GM18508 (cell line): Measurements from ENCODE around the gene SLC35E1.

Experiments
- ATAC-seq: cut with Tn5 transposase; IDR thresholded peaks from one replicate; pipeline ENCODE4 v1.9.1; 2021; ENCODE audit warnings: moderate number of reproducible peaks; ENCODE audit not compliant: insufficient read depth, unreplicated experiment

The SLC35E1 gene

GRCh38 chr19:16599655-16600346 is 27.6 kb upstream of the SLC35E1 start:
- no peak for ATAC-seq

DNA sequence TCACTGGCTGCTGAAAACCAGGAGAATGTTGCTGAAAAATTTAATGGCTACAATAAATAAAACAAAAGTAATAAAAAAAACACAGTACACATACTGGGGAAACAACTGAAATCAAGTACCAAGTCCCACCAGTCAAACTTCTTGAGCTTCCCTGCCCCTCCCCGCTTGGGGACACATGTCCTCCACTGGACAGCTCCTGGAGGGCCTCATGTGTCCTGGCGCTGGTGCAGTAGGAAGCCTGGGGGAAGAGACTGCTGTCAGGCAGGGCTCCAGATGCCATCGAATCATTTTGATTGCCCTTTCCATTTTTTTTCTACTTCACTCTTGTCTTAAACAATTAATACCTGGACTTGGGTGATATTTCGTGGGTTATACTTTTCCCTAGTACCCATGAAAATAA is 26.6 kb upstream of the SLC35E1 start:
- ATAC-seq = no peak

DNA sequence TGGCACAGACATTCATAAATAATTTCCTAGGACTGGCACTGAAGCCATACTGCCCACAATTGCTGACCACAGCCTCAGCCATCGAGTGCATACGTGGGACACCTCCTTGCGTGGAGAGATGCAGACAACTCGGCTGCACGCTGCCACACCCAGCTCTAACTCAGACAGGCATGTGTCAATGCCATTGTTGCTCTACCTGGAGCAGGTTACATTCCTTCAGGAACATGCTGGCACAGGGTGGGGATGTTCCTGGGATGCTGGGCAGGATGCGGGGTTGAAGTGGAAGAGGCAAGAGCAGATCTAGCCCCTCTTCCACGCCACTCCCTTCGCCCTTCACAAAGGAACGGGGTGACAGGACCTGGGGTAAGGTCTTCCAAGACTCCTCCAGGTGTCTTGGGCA is 24.2 kb upstream of the SLC35E1 start:
- ATAC-seq = no peak

- no peak for ATAC-seq
Measured at GRCh38 chr19:16595097-16595496, 22.9 kb upstream of the SLC35E1 start.

- ATAC-seq = no peak
Measured at GRCh38 chr19:16594681-16595091, 22.5 kb upstream of the SLC35E1 start.

- ATAC-seq = no peak
Measured at GRCh38 chr19:16594131-16594586, 21.9 kb upstream of the SLC35E1 start.

- no peak for ATAC-seq
Measured at GRCh38 chr19:16593181-16593580, 21.0 kb upstream of the SLC35E1 start.

DNA sequence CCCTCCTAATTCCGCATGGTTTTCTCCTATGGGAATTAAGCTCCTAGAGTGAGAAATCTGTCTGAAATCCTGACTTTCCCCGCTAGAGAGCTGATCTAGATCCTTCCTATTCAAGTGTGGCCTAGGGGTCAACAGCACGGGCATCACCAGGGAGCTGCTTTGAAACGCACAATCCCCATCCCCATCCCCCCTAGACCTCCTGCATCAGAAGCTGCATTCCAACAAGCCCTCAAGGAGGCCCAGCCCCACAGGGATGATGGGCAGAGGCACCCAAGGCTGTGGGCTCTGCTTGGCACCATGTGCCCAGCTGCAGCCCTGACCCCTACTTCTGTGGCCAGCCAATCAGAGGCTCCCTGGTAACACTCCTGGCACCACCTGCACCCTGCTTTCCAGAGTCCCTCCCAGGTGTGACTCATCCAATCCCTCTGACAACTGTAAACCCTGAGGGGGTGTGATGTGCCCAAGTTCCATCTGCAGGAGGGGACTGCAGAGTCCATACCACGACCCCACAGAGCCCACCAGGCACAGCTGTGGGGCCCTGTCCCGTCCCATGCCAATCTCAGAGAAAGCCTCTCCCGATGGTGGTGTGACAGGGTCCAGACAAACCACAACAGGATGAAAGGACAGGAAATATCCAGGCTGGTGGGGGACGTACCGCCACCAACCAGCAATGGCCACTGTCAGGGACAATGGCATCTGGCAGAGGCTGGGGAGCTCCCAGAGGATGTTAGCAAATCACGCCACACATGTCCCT is 19.8 kb upstream of the SLC35E1 start:
- ATAC-seq = no peak

DNA sequence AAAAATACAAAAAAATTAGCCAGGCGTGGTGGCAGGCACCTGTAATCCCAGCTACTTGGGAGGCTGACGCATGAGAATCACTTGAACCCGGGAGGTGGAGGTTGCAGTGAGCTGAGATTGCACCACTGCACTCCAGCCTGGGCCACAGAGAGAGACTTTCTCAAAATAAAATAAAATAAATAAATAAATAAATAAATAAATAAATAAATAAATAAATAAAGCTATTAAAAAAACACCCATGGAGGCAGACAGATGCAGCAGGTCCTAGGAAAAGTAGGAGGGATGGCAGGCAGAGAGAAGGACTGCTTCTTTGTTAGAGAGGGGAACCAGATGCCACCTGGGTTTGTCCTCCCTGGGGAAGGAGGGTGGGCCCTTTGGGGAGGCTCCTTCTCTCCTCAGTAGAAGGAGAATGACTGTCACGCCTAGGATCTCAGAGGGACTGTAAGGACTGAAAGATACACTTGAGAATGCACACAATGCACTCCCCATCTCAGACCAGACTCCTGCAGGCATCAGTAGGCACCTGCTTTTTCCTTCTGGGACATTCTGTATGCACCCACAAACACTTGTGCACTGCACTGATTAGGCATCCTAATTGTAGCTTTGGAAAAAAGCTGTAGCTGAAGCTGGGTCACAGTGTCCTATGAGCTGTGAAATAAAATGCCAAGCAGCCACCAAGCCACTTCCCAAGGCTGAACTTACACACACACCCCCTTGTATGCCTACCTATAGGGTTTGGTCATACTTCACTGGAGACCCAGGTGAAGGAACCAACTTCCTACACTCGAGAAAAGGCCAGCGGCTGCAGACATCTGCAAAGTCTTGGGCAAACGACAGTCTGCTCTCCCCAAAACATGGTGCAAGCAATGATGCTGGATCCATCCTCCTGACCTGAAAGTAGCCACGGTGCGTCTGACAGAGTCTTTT is 18.9 kb upstream of the SLC35E1 start:
- no peak for ATAC-seq

DNA sequence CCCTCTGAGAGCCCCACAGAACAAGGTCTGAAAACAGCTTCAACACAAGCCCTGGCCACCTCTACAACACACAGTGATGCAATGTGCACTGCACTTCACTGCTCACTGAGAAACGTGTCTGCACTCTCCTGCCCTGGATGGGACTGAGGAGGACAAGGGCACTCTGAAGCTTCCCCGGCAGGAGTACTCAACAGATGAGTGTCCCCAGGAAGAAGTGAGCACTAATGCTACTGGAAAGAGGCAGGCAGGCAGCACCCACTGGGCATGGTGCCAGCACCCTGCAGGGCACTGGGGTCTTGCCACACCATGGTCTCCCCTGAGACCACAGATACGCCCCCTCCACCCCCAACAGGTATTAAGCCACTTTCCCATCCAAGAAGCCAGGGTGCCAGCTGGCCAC is 17.7 kb upstream of the SLC35E1 start:
- no peak for ATAC-seq

DNA sequence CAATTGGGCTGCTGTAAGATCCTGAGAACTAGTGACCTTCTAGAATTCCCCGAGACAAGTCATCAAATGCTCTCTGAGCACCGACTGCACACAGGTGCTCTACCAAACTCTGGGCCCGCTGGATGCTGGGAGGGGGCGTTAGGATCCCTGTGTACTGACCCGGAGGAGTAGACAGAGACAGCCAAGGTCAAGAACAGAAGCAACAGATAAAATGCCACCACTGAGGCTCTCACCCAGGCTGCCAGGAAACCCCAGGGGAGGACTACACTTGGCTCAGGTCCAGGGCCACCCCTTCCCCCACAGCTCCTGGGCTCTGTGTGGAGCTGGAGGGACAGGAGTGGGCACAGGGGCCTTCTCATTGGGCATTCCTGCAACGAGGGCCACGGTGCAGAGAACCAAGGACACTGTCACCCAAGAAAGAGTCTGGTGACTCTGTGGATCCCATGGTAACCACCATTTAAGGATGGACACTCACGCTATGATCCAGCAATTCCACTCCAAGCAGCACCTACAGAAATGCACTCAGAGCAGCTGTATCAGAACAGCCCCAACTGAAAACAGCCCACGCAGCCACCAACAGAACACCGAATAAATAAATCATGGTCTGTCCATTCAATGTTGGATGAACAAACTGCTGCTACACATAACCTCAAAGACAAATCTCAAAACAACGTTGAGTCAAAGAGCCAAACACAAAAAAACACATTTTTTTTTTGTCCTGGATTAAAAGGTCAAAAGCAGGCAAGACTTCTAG is 16.8 kb upstream of the SLC35E1 start:
- ATAC-seq = no peak

GRCh38 chr19:16587833-16588823 is 15.9 kb upstream of the SLC35E1 start:
- no peak for ATAC-seq

GRCh38 chr19:16586991-16587832 is 15.0 kb upstream of the SLC35E1 start:
- ATAC-seq = no peak

DNA sequence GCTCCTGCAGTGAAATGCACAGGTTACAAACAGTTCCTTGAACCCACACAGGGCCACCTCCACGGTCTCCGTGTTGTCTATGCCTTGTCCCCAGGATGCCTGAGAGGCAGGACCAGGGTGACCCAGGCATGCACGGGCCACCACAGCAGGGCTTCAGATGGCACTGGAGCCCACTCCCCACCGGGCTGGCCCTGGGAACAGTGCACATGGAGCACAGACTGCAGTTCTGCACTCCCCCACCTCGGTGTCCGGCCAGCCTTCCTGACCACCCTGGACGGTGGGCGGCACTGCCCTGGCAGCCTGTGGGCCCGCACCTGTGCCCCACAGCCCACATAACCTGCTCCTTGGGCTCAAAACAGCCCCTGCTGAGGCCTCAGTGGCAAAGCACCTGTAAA is 14.3 kb upstream of the SLC35E1 start:
- no peak for ATAC-seq

GRCh38 chr19:16585808-16586476 is 13.7 kb upstream of the SLC35E1 start:
- ATAC-seq = no peak

DNA sequence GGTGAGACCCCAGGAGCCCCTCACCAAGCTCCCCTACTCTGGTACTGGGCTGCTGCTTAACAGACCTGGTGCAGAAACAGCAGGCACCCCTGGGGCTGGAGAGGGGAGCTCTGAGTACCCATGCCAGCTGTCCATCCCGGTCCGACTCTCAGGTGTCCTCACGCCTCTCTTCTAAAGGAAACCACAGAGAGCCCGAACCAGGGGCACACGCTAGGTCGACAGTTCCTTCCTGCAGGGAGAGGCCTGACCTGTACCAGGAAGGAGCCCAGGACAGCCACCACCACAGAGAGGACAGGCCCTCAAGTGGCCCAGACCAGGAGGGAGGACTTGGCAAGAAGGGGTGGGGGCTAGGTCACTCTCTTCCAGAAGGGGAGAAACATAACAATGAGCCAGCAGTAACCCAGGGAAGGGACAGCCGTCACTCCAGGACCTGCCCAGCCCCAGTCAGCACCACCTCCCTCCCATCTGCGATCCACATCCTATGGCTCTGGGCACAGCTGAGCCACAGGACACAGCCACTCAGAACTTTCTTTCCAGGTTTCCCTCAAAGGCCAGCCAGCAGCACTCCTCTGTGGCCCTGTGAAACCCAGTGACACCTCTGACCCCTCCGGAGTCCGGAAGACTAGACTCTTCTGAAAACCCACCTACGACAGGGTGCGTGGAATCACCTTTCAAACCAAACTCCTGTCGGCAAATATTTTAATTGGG is 13.0 kb upstream of the SLC35E1 start:
- no peak for ATAC-seq
